Keratinocyte (primary cell): ENCODE measurements around the gene TOP2A. TPM values are rescaled to one million over a fixed set of nuclear protein-coding genes. Genes with fewer than 3 reads are reported as not detected.

Experiments used
- DNase-seq: peaks from one replicate; pipeline ENCODE4 v3.0.0-alpha.2; 2011; ENCODE audit warnings: low read depth, missing footprints, low spot score
- FAIRE-seq: peaks from 2 replicates; lab custom pipeline; 2011; peaks lifted over from hg19 to GRCh38; lab: Jason Lieb, UNC
- H2AFZ ChIP-seq: 2 replicates; pipeline ENCODE4 v1.6.0; 2012; ENCODE audit warnings: low read length, control low read depth, inconsistent platforms; ENCODE audit not compliant: control insufficient read depth
- H3K27ac ChIP-seq: 2 replicates; pipeline ENCODE4 v1.5.1; 2011; ENCODE audit warnings: low read length; ENCODE audit not compliant: control insufficient read depth, insufficient read depth
- H3K27me3 ChIP-seq: 3 replicates; pipeline ENCODE4 v1.6.0; 2011; ENCODE audit warnings: low read length; ENCODE audit not compliant: control insufficient read depth, insufficient read depth; ENCODE audit errors: extremely low read depth
- H3K36me3 ChIP-seq, 2 experiments: 2 replicates in 1 of 2; 3 replicates in 1 of 2; pipeline ENCODE4 v1.5.1; 2011; ENCODE audit warnings: low read length in 2 of 2, mild to moderate bottlenecking in 1 of 2; ENCODE audit not compliant: control insufficient read depth in 2 of 2, insufficient read depth in 2 of 2; ENCODE audit errors: extremely low read depth in 1 of 2
- H3K4me1 ChIP-seq: 3 replicates; pipeline ENCODE4 v1.5.1; 2011; ENCODE audit warnings: low read length; ENCODE audit not compliant: control insufficient read depth, insufficient read depth; ENCODE audit errors: extremely low read depth
- H3K4me2 ChIP-seq: 3 replicates; pipeline ENCODE4 v1.6.0; 2011; ENCODE audit warnings: low read depth, low read length; ENCODE audit not compliant: control insufficient read depth, insufficient read depth; ENCODE audit errors: extremely low read depth
- H3K4me3 ChIP-seq, 3 experiments: fragments of 200-600 bp in 1 of 3; sonication (generic) in 1 of 3; 2 replicates in 2 of 3; 3 replicates in 1 of 3; pipeline ENCODE4 v1.5.1; 2011 to 2016; ENCODE audit warnings: low read length in 3 of 3, mild to moderate bottlenecking in 3 of 3, control low read depth in 2 of 3, inconsistent platforms in 1 of 3, low read depth in 1 of 3, mixed read lengths in 1 of 3, mixed run types in 1 of 3, moderate library complexity in 1 of 3; ENCODE audit not compliant: control insufficient read depth in 2 of 3, insufficient read depth in 2 of 3; ENCODE audit errors: extremely low read depth in 1 of 3
- H3K79me2 ChIP-seq: 2 replicates; pipeline ENCODE4 v1.6.0; 2012; ENCODE audit warnings: low read length; ENCODE audit not compliant: control insufficient read depth, insufficient read depth
- H3K9ac ChIP-seq: 3 replicates; pipeline ENCODE4 v1.6.0; 2011; ENCODE audit warnings: low read length; ENCODE audit not compliant: control insufficient read depth, insufficient read depth; ENCODE audit errors: extremely low read depth
- H3K9me1 ChIP-seq: 3 replicates; pipeline ENCODE4 v1.6.0; 2011; ENCODE audit warnings: low read length; ENCODE audit not compliant: control insufficient read depth, insufficient read depth; ENCODE audit errors: extremely low read depth
- H3K9me3 ChIP-seq: 2 replicates; pipeline ENCODE4 v1.5.1; 2012; ENCODE audit warnings: low read depth, low read length; ENCODE audit not compliant: control insufficient read depth
- H4K20me1 ChIP-seq: 3 replicates; pipeline ENCODE4 v1.6.0; 2011; ENCODE audit warnings: low read length; ENCODE audit not compliant: control insufficient read depth, insufficient read depth; ENCODE audit errors: extremely low read depth
- EZH2 ChIP-seq: IDR thresholded peaks from one replicate; pipeline ENCODE4 v1.6.1; 2012; ENCODE audit warnings: inconsistent platforms, mild to moderate bottlenecking, low read length, moderate library complexity
- dilution Hi-C: fragments of 300-500 bp; cut with MboI; formaldehyde crosslinking; loops from one replicate; pipeline ENCODE4 v1.7.0; 2020; ENCODE audit warnings: low sequenced_read_pairs; ENCODE audit not compliant: extremely low pct_ligation_motif_present
- polyA plus RNA-seq, 5 experiments: library from polyadenylated mRNA; depleted of rRNA in 3 of 5; stranded (reverse) in 3 of 5; stranded (forward) in 1 of 5; unstranded in 1 of 5; fragments of >200 nt; gene quantifications; 1 replicate in 1 of 5; 2 replicates in 3 of 5; 3 replicates in 1 of 5; pipeline versions ENCODE4 v1.2.1 to v1.2.3, GENCODE V29; 2011 to 2012; ENCODE audit warnings: missing spikeins in 2 of 5, low read depth in 1 of 5, low replicate concordance in 1 of 5
- TF ChIP-seq, protein P1 (sequence below), 3 experiments: IDR thresholded peaks in 1 of 3; conservative IDR thresholded peaks in 1 of 3; optimal IDR thresholded peaks in 1 of 3; 2 replicates in 2 of 3; 3 replicates in 1 of 3; pipeline versions ENCODE3 to v1.5.1; 2011; ENCODE audit warnings: low read length in 3 of 3, mild to moderate bottlenecking in 3 of 3, moderate library complexity in 2 of 3, control low read depth in 1 of 3, inconsistent platforms in 1 of 3; ENCODE audit not compliant: insufficient read depth in 2 of 3; ENCODE audit errors: extremely low read depth in 1 of 3

Gene TOP2A
- polyA plus RNA-seq, 1 donor (not counting 4 experiments of a cell fraction or from before 2014, with no cell fraction given) = 45.0 TPM

DNA sequence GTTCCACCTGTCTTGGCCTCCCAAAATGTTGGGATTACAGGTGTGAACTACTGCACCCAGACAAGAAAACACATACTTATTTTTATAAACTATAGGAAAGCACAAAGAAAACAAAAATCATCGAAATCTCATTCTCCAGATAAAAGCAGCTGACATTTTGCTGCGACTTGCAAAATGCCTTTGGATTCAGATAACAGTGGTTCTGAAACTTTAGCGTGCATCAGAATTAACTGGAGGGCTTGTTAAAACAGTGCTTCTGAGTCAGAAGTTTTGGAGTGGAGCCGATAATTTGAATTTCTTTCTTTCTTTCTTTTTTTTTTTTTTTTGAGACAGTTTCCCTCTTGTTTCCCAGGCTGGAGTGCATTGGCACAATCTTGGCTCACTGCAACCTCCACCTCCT lies 35.4 kb downstream of the TOP2A start:
- no peaks in the 10 kb centered on the region for H3K9me1 ChIP-seq
- no peaks in the 10 kb centered on the region for H3K36me3 ChIP-seq
- no peak overlapping the region for H3K4me2 ChIP-seq
- TF ChIP-seq, protein P1, sequence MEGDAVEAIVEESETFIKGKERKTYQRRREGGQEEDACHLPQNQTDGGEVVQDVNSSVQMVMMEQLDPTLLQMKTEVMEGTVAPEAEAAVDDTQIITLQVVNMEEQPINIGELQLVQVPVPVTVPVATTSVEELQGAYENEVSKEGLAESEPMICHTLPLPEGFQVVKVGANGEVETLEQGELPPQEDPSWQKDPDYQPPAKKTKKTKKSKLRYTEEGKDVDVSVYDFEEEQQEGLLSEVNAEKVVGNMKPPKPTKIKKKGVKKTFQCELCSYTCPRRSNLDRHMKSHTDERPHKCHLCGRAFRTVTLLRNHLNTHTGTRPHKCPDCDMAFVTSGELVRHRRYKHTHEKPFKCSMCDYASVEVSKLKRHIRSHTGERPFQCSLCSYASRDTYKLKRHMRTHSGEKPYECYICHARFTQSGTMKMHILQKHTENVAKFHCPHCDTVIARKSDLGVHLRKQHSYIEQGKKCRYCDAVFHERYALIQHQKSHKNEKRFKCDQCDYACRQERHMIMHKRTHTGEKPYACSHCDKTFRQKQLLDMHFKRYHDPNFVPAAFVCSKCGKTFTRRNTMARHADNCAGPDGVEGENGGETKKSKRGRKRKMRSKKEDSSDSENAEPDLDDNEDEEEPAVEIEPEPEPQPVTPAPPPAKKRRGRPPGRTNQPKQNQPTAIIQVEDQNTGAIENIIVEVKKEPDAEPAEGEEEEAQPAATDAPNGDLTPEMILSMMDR (optimal IDR thresholded peaks at IDR 0.05 in 1 of 3, IDR thresholded peaks at IDR 0.05 in 1 of 3, conservative IDR thresholded peaks at IDR 0.05 in 1 of 3; ENCODE audit: extremely low read depth in 1 of 3, insufficient read depth in 2 of 3, low read length in 3 of 3) = no peak
- TF ChIP-seq EZH2 = no peak
- H3K27me3 ChIP-seq = no peaks in the 10 kb centered on the region
- H3K9me3 ChIP-seq = no peaks in the 10 kb centered on the region
- dilution Hi-C loops = no loop called here
- no peaks in the 10 kb centered on the region for H4K20me1 ChIP-seq
- no peak overlapping the region for H3K27ac ChIP-seq
- no peaks in the 10 kb centered on the region for H3K79me2 ChIP-seq
- no peak overlapping the region for H3K9ac ChIP-seq
- H3K4me3 ChIP-seq = no peak overlapping the region
- FAIRE-seq (no peak), DNase-seq (no peak)
- H2AFZ ChIP-seq = no peak overlapping the region
- no peaks in the 10 kb centered on the region for H3K4me1 ChIP-seq

DNA sequence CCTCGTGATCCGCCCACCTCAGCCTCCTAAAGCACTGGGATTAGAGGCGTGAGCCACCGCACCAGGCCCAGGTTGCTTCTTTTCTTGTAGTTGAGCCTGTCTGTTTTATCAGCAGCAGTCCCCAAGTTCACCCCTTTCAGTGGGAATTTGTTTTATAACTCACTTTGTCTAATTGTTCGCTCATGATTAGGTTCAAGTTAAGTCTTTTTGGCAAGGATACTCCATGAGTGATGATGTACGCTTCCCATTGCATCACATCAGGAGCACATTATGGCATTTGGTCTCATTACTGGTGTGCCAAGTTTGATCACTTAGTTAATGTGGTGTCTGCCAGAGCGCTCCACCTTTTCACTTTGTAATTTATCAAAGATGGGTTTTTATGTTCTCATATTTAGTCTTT lies 38.7 kb downstream of the TOP2A start:
- dilution Hi-C loops = no loop called here
- Histone ChIP-seq H3K36me3 (no peaks in the 10 kb centered on the region), H3K9me3 (no peaks in the 10 kb centered on the region), H3K9me1 (no peaks in the 10 kb centered on the region), H3K9ac (no peak overlapping the region), H2AFZ (no peak overlapping the region), H4K20me1 (no peaks in the 10 kb centered on the region), H3K27ac (no peak overlapping the region), H3K27me3 (no peaks in the 10 kb centered on the region), H3K4me1 (no peaks in the 10 kb centered on the region), H3K4me3 (no peak overlapping the region), H3K79me2 (no peaks in the 10 kb centered on the region), H3K4me2 (no peak overlapping the region)
- no peak for DNase-seq
- TF ChIP-seq EZH2 = no peak
- TF ChIP-seq, protein P1 (optimal IDR thresholded peaks at IDR 0.05 in 1 of 3, IDR thresholded peaks at IDR 0.05 in 1 of 3, conservative IDR thresholded peaks at IDR 0.05 in 1 of 3; ENCODE audit: extremely low read depth in 1 of 3, insufficient read depth in 2 of 3, low read length in 3 of 3) = no peak
- FAIRE-seq = no peak
